Measurements from ENCODE around the gene CSH2.

- no peak for TF ChIP-seq ZSCAN23 (tag by site-specific recombination; IDR thresholded peaks at IDR 0.05)
- no peak for TF ChIP-seq CTCF (tag by site-specific recombination; IDR thresholded peaks at IDR 0.05)
- TF ChIP-seq ZNF274 (IDR thresholded peaks at IDR 0.05; ENCODE audit: low read length), result no peak
- TF ChIP-seq ZNF274 (tag by site-specific recombination; IDR thresholded peaks at IDR 0.05; ENCODE audit: borderline replicate concordance), result no peak
- no peak for TF ChIP-seq ZNF747 (tag by site-specific recombination; IDR thresholded peaks at IDR 0.05)
- TF ChIP-seq ZNF121 (tag by site-specific recombination; IDR thresholded peaks at IDR 0.05), result no peak
- no peak for TF ChIP-seq HOXA7 (CRISPR knock-in tag; IDR thresholded peaks at IDR 0.05; ENCODE audit: borderline replicate concordance)
- TF ChIP-seq ZNF214 (tag by site-specific recombination; IDR thresholded peaks at IDR 0.05; ENCODE audit: borderline replicate concordance), result no peak
These were observed 44.5 kb downstream of the CSH2 start for GRCh38 chr17:63828936-63829335.

Data from HEK293 (cell line).